ENCODE measurements around the gene MVD.

The MVD gene

DNA sequence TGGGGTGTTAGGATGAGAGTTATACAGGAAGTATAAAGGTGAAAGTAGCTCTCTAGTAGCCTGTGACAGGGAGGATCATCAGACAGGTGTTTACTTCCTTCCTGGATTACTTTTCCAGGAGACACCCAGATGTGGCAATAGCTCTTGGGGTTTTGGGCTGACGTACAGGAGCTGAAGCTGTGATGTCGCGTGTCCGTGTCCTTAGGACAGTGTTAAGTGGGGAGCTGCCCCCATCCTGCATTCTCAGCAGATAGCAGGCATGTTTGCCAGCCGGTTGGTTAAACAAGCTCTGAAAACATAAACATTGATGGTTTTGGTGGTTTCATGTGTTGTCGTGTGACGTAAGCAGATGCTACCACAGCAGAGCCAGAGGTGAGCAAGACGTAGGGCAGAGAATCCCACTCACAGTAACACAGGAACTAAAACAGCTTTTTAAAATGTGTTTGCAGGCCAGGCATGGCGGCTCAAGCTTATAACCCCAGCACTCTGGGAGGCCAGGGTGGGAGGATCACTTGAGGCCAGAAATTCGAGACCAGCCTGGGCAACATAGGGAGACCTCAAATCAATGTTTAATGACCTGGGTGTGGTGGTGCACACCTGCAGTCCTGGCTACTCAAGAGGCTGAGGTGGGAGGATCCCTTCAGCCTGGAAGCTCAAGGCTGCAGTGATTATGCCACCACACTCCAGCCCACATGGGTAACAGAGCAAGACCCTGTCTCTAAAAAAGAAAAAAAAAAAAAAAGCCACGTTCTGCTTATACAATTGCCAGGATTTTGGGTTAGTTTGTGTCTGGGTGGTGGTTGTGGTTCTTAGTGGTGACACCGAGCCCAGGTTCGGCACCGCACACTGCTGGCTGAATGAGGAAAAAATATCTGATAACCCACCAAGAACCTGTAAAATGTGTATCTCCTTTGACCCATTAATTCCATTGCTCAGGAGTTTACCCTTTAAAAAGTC, 42.8 kb downstream of the MVD start:
- no peaks in the 10 kb centered on the region for H3K27me3 ChIP-seq (ENCODE audit: control insufficient read depth, insufficient read depth, low read length)
- H3K4me1 ChIP-seq (ENCODE audit: control insufficient read depth, insufficient read depth, low read length), result no peaks in the 10 kb centered on the region
- H3K36me3 ChIP-seq (ENCODE audit: control insufficient read depth, insufficient read depth, low read length), result peaks cover 38% of the 10 kb centered on the region
- H3K9me3 ChIP-seq (ENCODE audit: control insufficient read depth, insufficient read depth, low read length), result no peaks in the 10 kb centered on the region
- no peak overlapping the region for H3K9ac ChIP-seq (ENCODE audit: low read depth, low read length)
- H3K4me3 ChIP-seq (ENCODE audit: low read depth, low read length), result no peak overlapping the region

DNA sequence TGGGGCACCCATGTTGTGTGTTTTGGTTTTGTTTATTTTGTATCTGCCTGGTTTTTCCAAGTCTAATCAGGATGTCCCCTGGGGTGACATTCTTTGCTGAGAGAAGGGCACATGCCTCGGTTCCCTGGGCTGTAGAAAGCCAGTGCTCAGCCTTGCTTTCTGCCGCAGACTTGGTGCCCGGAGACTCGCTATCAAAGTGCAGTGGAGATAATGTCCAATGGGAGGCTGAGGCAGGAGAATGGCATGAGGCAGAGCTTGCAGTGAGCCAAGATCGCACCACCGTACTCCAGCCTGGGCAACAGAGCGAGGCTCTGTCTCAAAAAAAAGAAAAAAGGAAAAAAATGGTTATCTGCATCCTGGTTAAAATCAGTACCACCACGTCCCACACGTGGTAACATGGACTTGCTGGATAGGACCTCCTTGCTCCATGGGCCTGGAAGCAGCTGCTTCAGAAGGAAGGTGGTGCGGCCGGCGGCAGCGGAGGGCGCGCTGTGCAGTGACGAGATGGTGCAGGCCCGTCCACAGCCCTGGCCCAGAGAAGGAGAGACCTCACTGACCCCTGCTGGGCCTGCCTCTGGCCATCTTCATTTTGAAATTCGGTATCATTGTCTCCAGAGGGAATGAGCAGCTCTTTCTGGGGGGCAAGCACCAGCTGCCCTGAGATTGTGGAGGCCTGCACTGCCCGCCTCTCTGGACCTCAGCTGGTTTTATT, 43.8 kb downstream of the MVD start:
- H3K36me3 ChIP-seq (ENCODE audit: control insufficient read depth, insufficient read depth, low read length), result peaks cover 35% of the 10 kb centered on the region
- no peaks in the 10 kb centered on the region for H3K4me1 ChIP-seq (ENCODE audit: control insufficient read depth, insufficient read depth, low read length)
- no peak overlapping the region for H3K4me3 ChIP-seq (ENCODE audit: low read depth, low read length)
- H3K9me3 ChIP-seq (ENCODE audit: control insufficient read depth, insufficient read depth, low read length), result no peaks in the 10 kb centered on the region
- no peak overlapping the region for H3K9ac ChIP-seq (ENCODE audit: low read depth, low read length)
- H3K27me3 ChIP-seq (ENCODE audit: control insufficient read depth, insufficient read depth, low read length), result no peaks in the 10 kb centered on the region

DNA sequence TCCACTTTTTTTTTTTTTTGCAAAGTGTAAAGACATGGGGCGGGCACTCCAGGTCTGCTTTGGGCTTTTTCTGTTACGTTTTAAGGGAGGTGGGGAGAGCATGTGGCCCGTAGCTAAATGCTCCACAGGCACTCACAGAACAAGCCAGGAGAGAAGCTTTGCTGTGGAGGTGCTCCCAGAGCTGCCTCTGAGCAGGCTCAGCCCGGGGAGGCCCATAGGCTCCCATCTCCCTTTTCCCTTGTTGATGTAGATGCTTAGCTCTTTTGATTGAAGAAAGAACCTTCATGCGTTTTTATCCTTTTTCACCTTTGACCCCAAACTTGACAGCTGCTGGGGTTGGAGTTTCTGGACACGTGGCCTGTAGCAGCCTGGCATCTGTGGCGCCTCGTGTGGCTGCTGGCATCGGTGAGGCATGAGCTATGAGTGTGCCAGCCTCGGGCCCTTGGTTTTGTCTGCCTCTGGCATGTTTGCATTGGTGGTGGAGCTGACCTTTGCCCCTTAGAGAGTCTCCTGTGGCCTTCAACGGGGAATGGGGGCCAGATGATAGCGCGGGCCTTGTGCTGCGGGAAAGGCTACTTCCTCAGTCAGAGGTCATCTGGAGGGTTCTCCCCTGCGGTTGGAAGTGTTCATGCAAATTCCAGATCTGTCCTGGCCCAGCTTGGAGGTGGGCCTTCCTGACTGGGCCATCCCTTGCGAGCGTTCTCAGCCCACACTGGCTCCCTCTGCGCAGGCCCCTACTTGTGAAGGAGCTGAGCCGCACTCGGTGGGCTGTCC, 44.5 kb downstream of the MVD start:
- peaks cover 30% of the 10 kb centered on the region for H3K36me3 ChIP-seq (ENCODE audit: control insufficient read depth, insufficient read depth, low read length)
- H3K9ac ChIP-seq (ENCODE audit: low read depth, low read length), result no peak overlapping the region
- no peaks in the 10 kb centered on the region for H3K4me1 ChIP-seq (ENCODE audit: control insufficient read depth, insufficient read depth, low read length)
- H3K27me3 ChIP-seq (ENCODE audit: control insufficient read depth, insufficient read depth, low read length), result no peaks in the 10 kb centered on the region
- no peak overlapping the region for H3K4me3 ChIP-seq (ENCODE audit: low read depth, low read length)
- H3K9me3 ChIP-seq (ENCODE audit: control insufficient read depth, insufficient read depth, low read length), result no peaks in the 10 kb centered on the region

DNA sequence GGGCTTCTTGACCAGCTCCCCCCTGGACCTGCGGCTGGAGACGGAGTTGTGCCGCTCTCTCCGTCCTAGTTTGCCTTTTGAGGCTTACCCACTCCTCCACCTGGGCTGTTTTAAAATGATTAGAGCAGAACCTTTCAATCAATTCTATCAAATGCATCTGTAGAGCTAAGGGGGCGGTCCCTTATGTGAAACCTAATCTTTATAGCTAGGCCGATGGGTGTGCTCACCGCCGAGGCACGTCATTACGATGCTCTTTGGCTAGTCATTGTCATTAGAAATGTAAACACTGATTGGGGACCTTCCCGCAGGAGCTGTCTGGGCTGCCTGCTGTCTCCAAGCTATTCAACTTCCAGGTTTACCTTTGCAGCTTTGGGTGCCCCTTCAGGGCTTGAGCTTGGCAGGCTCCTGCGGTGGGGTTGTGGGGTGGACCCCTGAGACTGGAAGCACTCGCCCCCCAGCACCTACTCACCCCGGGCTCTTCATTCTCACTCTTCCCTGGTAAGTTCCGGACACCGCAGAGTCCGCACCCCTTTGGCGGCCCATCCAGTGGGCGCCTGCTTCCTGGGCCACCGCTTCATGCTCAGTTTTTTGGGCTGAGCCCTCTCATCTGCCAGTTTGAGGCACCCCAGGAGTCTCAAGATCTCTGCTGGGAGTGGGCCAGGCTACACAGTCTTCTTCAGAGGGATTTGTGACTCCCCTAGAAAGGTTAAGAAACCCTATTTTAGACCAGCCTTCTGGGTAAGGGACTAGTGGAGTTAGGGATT, 45.4 kb downstream of the MVD start:
- no peaks in the 10 kb centered on the region for H3K27me3 ChIP-seq (ENCODE audit: control insufficient read depth, insufficient read depth, low read length)
- no peaks in the 10 kb centered on the region for H3K4me1 ChIP-seq (ENCODE audit: control insufficient read depth, insufficient read depth, low read length)
- no peak overlapping the region for H3K9ac ChIP-seq (ENCODE audit: low read depth, low read length)
- no peak overlapping the region for H3K4me3 ChIP-seq (ENCODE audit: low read depth, low read length)
- no peaks in the 10 kb centered on the region for H3K9me3 ChIP-seq (ENCODE audit: control insufficient read depth, insufficient read depth, low read length)
- H3K36me3 ChIP-seq (ENCODE audit: control insufficient read depth, insufficient read depth, low read length), result peaks cover 21% of the 10 kb centered on the region

DNA sequence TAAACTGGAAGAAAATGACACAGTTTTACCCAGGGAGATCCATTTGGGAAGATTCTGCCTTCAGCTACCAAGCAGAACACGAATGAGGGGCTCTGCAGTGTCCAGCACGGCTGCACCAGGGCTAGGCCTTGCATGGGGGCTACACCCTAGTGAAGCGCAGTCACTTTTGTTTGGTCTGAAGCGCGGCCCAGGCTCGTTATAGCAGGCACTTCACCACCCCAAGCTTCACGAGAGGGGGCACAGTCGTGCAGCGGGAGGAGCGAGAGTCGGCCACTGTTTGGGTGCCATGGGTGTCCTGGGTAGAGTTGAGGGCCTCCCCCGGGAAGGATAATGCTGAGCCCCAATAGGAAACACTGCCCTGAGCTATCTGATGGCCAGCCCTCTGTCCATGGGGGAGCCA, 46.2 kb downstream of the MVD start:
- H3K9me3 ChIP-seq (ENCODE audit: control insufficient read depth, insufficient read depth, low read length), result no peaks in the 10 kb centered on the region
- no peak overlapping the region for H3K4me3 ChIP-seq (ENCODE audit: low read depth, low read length)
- no peaks in the 10 kb centered on the region for H3K4me1 ChIP-seq (ENCODE audit: control insufficient read depth, insufficient read depth, low read length)
- peaks cover 18% of the 10 kb centered on the region for H3K36me3 ChIP-seq (ENCODE audit: control insufficient read depth, insufficient read depth, low read length)
- no peaks in the 10 kb centered on the region for H3K27me3 ChIP-seq (ENCODE audit: control insufficient read depth, insufficient read depth, low read length)
- H3K9ac ChIP-seq (ENCODE audit: low read depth, low read length), result no peak overlapping the region

DNA sequence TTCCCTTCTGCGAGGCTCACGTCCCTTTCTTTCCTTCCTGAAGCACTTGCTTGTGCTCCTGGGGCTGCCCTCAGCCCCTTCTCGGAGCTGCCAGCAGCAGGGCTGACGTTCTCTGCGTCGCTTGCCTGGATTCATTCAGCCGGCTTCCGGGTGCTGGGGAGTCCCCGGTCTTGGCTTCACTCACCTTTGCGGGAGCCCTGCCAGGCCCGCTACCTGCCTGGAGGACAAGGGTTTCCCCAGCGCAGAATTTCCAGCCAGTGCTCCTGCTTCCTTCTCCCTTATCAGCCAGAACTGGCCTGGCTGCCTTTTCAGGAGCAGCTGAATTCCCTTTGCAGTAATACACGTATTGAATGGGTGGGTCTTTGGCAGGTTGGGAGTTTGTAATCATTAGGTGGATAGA, 46.6 kb downstream of the MVD start:
- Histone ChIP-seq H3K27me3 (ENCODE audit: control insufficient read depth, insufficient read depth, low read length) (no peaks in the 10 kb centered on the region), H3K9ac (ENCODE audit: low read depth, low read length) (no peak overlapping the region)

DNA sequence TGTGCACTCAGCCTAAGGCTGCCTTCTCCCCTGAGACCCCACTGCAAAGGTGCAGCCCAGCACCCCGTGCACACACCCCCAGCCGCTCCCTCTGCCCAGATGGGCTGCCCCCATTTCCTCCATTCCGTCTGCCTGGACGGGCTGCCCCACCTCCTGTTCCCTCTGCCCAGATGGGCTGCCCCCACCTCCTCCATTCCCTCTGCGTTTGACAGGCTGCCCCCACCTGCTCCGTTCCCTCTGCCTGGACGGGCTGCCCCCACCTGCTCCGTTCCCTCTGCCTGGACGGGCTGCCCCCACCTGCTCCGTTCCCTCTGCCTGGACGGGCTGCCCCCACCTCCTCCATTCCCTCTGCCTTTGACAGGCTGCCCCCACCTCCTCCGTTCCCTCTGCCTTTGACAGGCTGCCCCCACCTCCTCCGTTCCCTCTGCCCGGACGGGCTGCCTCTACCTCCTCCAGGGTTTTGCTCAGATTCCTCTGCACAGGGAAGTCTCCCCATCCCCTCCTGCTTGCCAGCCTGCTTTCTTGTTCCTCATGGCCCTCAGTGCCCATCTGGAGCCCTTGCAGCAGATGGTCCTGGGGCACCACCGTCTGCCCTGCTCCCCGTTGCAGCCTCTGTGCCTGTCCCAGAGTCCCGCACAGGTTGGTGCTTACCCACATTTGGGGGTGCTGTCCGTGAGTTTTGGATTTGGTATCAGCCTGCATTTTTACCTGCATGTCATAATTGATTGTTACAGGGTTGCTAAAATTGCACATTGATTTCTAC, 47.9 kb downstream of the MVD start:
- Histone ChIP-seq H3K9me3 (ENCODE audit: control insufficient read depth, insufficient read depth, low read length) (no peaks in the 10 kb centered on the region), H3K27me3 (ENCODE audit: control insufficient read depth, insufficient read depth, low read length) (no peaks in the 10 kb centered on the region), H3K36me3 (ENCODE audit: control insufficient read depth, insufficient read depth, low read length) (peaks cover 19% of the 10 kb centered on the region), H3K9ac (ENCODE audit: low read depth, low read length) (no peak overlapping the region), H3K4me3 (ENCODE audit: low read depth, low read length) (no peak overlapping the region), H3K4me1 (ENCODE audit: control insufficient read depth, insufficient read depth, low read length) (peaks cover 4% of the 10 kb centered on the region)

More for the DNA sequence above, 46.6 kb downstream of the MVD start:
- H3K4me3 ChIP-seq (ENCODE audit: low read depth, low read length), result no peak overlapping the region
- H3K4me1 ChIP-seq (ENCODE audit: control insufficient read depth, insufficient read depth, low read length), result no peaks in the 10 kb centered on the region
- no peaks in the 10 kb centered on the region for H3K9me3 ChIP-seq (ENCODE audit: control insufficient read depth, insufficient read depth, low read length)
- H3K36me3 ChIP-seq (ENCODE audit: control insufficient read depth, insufficient read depth, low read length), result peaks cover 19% of the 10 kb centered on the region

DNA sequence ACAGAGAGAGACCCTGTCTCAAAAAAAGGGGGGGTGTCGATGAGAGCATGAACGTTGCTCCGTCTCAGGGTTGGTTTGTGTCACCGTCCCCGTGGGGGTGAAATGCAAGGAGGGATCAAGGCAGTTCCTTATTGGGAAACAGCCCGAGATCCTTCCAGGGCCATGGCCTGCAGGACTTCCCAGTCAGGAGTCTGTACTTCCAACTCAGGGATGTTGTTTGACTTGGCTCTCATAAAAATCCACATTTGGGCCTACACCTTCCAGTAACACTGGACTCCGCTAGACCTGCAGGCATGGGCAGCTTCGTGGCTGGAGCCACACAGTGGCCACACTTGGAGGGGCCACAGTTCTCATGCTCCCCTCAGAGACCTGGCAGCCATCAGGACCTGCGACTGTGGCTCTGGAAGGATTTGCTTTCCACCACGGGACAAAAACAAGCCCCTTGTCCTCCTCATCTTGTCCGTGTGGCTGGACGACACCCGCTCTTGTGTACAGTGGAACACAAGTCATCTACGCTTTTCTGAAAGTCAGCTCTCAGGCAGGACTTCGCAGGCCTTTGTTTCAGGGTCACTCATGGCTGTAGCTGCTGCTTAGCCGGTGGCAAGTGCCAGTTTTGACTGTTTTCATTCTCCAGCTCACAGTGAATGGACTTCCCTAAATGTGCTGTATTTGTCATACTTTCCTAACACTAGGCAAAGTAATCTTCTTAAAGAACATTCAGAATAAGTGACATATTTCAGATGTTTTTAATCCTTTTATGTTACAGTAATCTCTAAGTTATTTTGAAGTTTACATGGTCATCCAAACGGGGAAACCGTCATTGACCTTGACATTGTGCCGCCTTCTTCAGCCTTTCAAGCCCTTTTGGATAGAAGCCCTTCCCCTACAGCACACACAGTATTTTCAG, 48.7 kb downstream of the MVD start:
- Histone ChIP-seq H3K9me3 (ENCODE audit: control insufficient read depth, insufficient read depth, low read length) (no peaks in the 10 kb centered on the region), H3K9ac (ENCODE audit: low read depth, low read length) (peak overlapping the region; percentile 2), H3K27me3 (ENCODE audit: control insufficient read depth, insufficient read depth, low read length) (no peaks in the 10 kb centered on the region), H3K4me1 (ENCODE audit: control insufficient read depth, insufficient read depth, low read length) (peaks cover 4% of the 10 kb centered on the region), H3K36me3 (ENCODE audit: control insufficient read depth, insufficient read depth, low read length) (peaks cover 19% of the 10 kb centered on the region), H3K4me3 (ENCODE audit: low read depth, low read length) (no peak overlapping the region)

DNA sequence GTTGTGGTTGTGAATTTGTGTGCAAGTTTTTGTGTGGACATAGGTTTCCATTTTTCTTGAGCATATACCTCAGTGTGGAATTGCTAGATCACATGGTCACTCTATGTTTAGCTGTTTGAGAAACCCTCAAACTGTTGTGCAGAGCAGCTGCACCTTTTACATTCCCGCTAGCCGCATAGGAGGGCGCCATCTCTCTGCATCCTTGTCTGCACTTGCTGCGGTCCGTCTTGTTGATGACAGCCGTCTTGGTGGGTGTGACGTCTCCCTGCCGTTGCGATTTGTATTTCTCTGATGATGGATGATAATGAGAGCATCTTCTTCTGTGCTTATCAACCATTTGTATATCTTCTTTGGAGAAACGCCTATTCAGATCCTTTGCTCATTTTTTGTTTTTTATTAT, 49.6 kb downstream of the MVD start:
- H3K9me3 ChIP-seq (ENCODE audit: control insufficient read depth, insufficient read depth, low read length), result no peaks in the 10 kb centered on the region
- no peak overlapping the region for H3K9ac ChIP-seq (ENCODE audit: low read depth, low read length)
- no peaks in the 10 kb centered on the region for H3K27me3 ChIP-seq (ENCODE audit: control insufficient read depth, insufficient read depth, low read length)
- peaks cover 15% of the 10 kb centered on the region for H3K36me3 ChIP-seq (ENCODE audit: control insufficient read depth, insufficient read depth, low read length)
- no peak overlapping the region for H3K4me3 ChIP-seq (ENCODE audit: low read depth, low read length)
- H3K4me1 ChIP-seq (ENCODE audit: control insufficient read depth, insufficient read depth, low read length), result peaks cover 4% of the 10 kb centered on the region
